ENCODE results near the gene SCARB1.

SCARB1 gene

GRCh38 chr12:124842073-124842749 is 21.5 kb downstream of the SCARB1 start:
- TF ChIP-seq CTCF (conservative IDR thresholded peaks at IDR 0.05; ENCODE audit: low read depth) = no peak
- POLR2A ChIA-PET (ENCODE audit: low non-redundant PET) = no interaction called here

GRCh38 chr12:124841558-124841945 is 22.1 kb downstream of the SCARB1 start:
- no peak for DNase-seq (ENCODE audit: low spot score)
- TF ChIP-seq CTCF (conservative IDR thresholded peaks at IDR 0.05; ENCODE audit: low read depth) = no peak
- peak overlapping the region; percentile 45 for H3K27ac ChIP-seq
- ChIA-PET CTCF (no interaction called here), POLR2A (ENCODE audit: low non-redundant PET) (no interaction called here)

More at GRCh38 chr12:124842073-124842749, 21.5 kb downstream of the SCARB1 start:
- CTCF ChIA-PET = interaction anchor here (0.6 kb wide), 1 partner anchor 341 kb away, joined by 3 read pairs; no protein-coding TSS in a partner anchor
- H3K27ac ChIP-seq = peak overlapping the region; percentile 45
- DNase-seq (ENCODE audit: low spot score) = no peak

- CTCF ChIA-PET = interaction anchor here (0.7 kb wide), 1 partner anchor 41 kb away, joined by 3 read pairs; no protein-coding TSS in a partner anchor
- POLR2A ChIA-PET (ENCODE audit: low non-redundant PET) = interaction anchor here (0.6 to 0.7 kb wide), 2 partner anchors 8 to 16 kb away, joined by 3 to 6 read pairs; no protein-coding TSS in a partner anchor
- peak overlapping the region; percentile 89 for H3K27ac ChIP-seq
- peak; percentile 93 for DNase-seq (ENCODE audit: low spot score)
- no peak for TF ChIP-seq CTCF (conservative IDR thresholded peaks at IDR 0.05; ENCODE audit: low read depth)
Measured at GRCh38 chr12:124837958-124838803, 25.5 kb downstream of the SCARB1 start.

GRCh38 chr12:124837249-124837897 is 26.3 kb downstream of the SCARB1 start:
- H3K27ac ChIP-seq = peak overlapping the region; percentile 89
- DNase-seq (ENCODE audit: low spot score) = no peak
- ChIA-PET CTCF (no interaction called here), POLR2A (ENCODE audit: low non-redundant PET) (no interaction called here)
- no peak for TF ChIP-seq CTCF (conservative IDR thresholded peaks at IDR 0.05; ENCODE audit: low read depth)

GRCh38 chr12:124836759-124837158 is 26.9 kb downstream of the SCARB1 start:
- H3K27ac ChIP-seq = peak overlapping the region; percentile 89
- no peak for DNase-seq (ENCODE audit: low spot score)
- ChIA-PET CTCF (no interaction called here), POLR2A (ENCODE audit: low non-redundant PET) (no interaction called here)
- TF ChIP-seq CTCF (conservative IDR thresholded peaks at IDR 0.05; ENCODE audit: low read depth) = no peak

GRCh38 chr12:124835656-124836410 is 27.8 kb downstream of the SCARB1 start:
- peak overlapping the region; percentile 89 for H3K27ac ChIP-seq
- no peak for DNase-seq (ENCODE audit: low spot score)
- TF ChIP-seq CTCF (conservative IDR thresholded peaks at IDR 0.05; ENCODE audit: low read depth) = no peak
- ChIA-PET CTCF (no interaction called here), POLR2A (ENCODE audit: low non-redundant PET) (no interaction called here)

All from RWPE1 (cell line).